HL-60/S4 treated with phorbol 12-myristate 13-acetate at 8.2 ng/mL for 4 days and 3 days (cell line): Measurements from ENCODE around the gene OS9.

Experiments used
- in situ Hi-C: fragments of 300-500 bp; cut with MboI; formaldehyde crosslinking; loops from 2 replicates; pipeline ENCODE4 v1.15.0; 2022; ENCODE audit warnings: low sequenced_read_pairs

The OS9 gene

GRCh38 chr12:57735198-57735855 lies 41.4 kb downstream of the OS9 start:
- in situ Hi-C loops, result no loop called here

GRCh38 chr12:57735952-57736740 lies 42.2 kb downstream of the OS9 start:
- in situ Hi-C loops, result no loop called here

GRCh38 chr12:57736741-57737466 lies 43.0 kb downstream of the OS9 start:
- in situ Hi-C loops, result no loop called here

- in situ Hi-C loops, result no loop called here
These were observed 43.8 kb downstream of the OS9 start for GRCh38 chr12:57737467-57738460.

- in situ Hi-C loops, result no loop called here
These were observed 44.8 kb downstream of the OS9 start, which contains the start of gene AGAP2 for GRCh38 chr12:57738661-57739237. TSS of gene AGAP2 (minus strand) at chr12:57738742. CDS start at chr12:57738246, 496 bp downstream.

GRCh38 chr12:57739387-57739786 lies 45.5 kb downstream of the OS9 start:
- in situ Hi-C loops, result no loop called here

- in situ Hi-C loops, result no loop called here
These were observed 46.1 kb downstream of the OS9 start for GRCh38 chr12:57739914-57740538.

- in situ Hi-C loops, result no loop called here
These were observed 46.9 kb downstream of the OS9 start for GRCh38 chr12:57740656-57741412.

GRCh38 chr12:57741413-57741789 lies 47.5 kb downstream of the OS9 start:
- in situ Hi-C loops, result no loop called here

- in situ Hi-C loops, result no loop called here
These were observed 48.2 kb downstream of the OS9 start for GRCh38 chr12:57741844-57742738.

- in situ Hi-C loops, result no loop called here
These were observed 49.8 kb downstream of the OS9 start for GRCh38 chr12:57743769-57744168.

GRCh38 chr12:57744194-57744776 lies 50.4 kb downstream of the OS9 start:
- in situ Hi-C loops, result no loop called here

GRCh38 chr12:57744777-57745484 lies 51.0 kb downstream of the OS9 start, which contains the start of gene TSPAN31:
TSS of gene TSPAN31 (plus strand) at chr12:57745039. CDS start at chr12:57745155, 116 bp downstream.
- in situ Hi-C loops, result no loop called here

GRCh38 chr12:57745485-57745881 lies 51.6 kb downstream of the OS9 start:
- in situ Hi-C loops, result no loop called here

GRCh38 chr12:57746025-57746424 lies 52.1 kb downstream of the OS9 start:
- in situ Hi-C loops, result no loop called here

- in situ Hi-C loops, result no loop called here
These were observed 55.1 kb downstream of the OS9 start for GRCh38 chr12:57749061-57749460.
